ENCODE data around the gene FBXL3.
A peak's percentile ranks its signal among the peaks of the same experiment; 100 is the strongest.
"Not testable (repeated sequence)": the region's sequence is repeated elsewhere in the genome, so short reads cannot be mapped to it uniquely, and the experiment has no call there.

The FBXL3 gene

DNA sequence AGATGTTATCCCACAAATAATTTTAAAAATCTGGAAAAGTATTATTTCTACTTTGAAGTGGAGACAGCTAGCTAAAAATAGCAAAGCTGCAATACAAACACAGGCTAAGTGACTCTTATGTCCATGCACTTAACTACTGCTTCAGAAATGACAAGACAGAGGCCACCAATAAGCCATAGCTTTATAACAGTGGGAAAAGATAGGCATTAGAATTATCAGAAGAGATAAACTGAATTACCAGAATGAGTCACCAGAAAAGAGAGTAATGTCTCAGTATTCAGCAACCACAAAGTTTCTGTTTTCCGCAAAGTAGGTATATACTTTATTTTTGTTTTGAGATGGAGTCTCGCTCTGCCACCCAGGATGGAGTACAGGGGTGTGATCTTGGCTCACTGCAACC is 17.9 kb downstream of the FBXL3 start:
- no peak overlapping the region for H3K4me3 ChIP-seq (ENCODE audit: low read depth, low read length)
- POLR2A ChIA-PET: no interaction called here
- no peak for DNase-seq (ENCODE audit: low read depth, low spot score)
- TF ChIP-seq, protein P1, sequence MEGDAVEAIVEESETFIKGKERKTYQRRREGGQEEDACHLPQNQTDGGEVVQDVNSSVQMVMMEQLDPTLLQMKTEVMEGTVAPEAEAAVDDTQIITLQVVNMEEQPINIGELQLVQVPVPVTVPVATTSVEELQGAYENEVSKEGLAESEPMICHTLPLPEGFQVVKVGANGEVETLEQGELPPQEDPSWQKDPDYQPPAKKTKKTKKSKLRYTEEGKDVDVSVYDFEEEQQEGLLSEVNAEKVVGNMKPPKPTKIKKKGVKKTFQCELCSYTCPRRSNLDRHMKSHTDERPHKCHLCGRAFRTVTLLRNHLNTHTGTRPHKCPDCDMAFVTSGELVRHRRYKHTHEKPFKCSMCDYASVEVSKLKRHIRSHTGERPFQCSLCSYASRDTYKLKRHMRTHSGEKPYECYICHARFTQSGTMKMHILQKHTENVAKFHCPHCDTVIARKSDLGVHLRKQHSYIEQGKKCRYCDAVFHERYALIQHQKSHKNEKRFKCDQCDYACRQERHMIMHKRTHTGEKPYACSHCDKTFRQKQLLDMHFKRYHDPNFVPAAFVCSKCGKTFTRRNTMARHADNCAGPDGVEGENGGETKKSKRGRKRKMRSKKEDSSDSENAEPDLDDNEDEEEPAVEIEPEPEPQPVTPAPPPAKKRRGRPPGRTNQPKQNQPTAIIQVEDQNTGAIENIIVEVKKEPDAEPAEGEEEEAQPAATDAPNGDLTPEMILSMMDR (IDR thresholded peaks at IDR 0.05; ENCODE audit: insufficient read depth, low read length, missing control alignments): no peak
- CTCF ChIA-PET: no interaction called here

DNA sequence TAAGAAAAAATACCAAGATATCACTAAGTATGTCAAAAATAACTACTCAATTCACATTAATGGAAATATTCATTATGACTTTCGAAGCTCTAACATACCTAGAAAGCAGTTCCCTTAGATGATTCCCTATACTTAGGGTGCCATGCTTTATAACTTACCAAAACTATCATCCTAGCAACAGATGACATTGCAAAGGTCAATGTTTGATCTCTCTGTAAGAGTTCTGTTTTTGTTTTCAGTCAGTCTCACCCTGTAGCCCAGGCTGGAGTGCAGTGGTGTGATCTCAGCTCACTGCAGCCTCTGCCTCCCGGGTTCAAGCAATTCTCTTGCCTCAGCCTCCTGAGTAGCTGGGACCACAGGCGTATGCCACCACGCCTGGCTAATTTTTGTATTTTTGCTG is 18.6 kb downstream of the FBXL3 start:
- H3K4me3 ChIP-seq (ENCODE audit: low read depth, low read length); DNase-seq (ENCODE audit: low read depth, low spot score); CTCF ChIA-PET: not testable (repeated sequence)
- POLR2A ChIA-PET: interaction anchor here (0.7 kb wide), 1 partner anchor 24 kb away, joined by 3 read pairs; no protein-coding TSS in a partner anchor

DNA sequence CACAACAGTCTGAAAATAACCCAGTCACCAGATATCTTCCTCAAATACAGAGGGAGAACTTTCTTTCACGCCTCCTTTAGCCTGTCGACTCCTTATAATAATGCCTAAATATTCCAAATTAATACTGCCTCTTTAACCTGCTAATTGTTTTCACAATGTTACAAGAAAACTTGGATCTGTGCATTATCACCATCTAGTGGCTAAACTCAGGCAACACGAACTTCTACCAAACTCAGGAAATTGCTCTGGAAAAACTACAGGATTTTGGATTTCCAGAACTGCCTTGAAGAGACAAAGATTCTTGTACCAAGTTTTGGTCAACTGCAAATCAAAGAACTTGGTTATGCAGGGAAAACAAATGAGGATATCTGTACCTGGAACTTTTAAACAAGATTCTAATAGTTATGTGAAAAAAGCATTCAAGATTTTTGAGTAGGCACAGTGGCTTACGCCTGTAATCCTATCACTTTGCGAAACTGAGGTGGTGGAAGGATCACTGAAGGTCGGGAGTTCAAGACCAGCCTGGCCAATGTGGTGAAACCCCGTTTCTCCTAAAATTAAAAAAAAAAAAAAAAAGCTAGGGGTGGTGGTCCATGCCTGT is 24.3 kb downstream of the FBXL3 start:
- TF ChIP-seq, protein P1 (IDR thresholded peaks at IDR 0.05; ENCODE audit: insufficient read depth, low read length, missing control alignments): peak; percentile 56
- ChIA-PET CTCF (interaction anchor here (1.0 to 7.0 kb wide), 10 partner anchors 8 to 105 kb away, joined by 3 to 88 read pairs (median 4); partner anchors contain the start of gene CLN5), POLR2A (no interaction called here)
- no peak overlapping the region for H3K4me3 ChIP-seq (ENCODE audit: low read depth, low read length)
- DNase-seq (ENCODE audit: low read depth, low spot score): no peak

DNA sequence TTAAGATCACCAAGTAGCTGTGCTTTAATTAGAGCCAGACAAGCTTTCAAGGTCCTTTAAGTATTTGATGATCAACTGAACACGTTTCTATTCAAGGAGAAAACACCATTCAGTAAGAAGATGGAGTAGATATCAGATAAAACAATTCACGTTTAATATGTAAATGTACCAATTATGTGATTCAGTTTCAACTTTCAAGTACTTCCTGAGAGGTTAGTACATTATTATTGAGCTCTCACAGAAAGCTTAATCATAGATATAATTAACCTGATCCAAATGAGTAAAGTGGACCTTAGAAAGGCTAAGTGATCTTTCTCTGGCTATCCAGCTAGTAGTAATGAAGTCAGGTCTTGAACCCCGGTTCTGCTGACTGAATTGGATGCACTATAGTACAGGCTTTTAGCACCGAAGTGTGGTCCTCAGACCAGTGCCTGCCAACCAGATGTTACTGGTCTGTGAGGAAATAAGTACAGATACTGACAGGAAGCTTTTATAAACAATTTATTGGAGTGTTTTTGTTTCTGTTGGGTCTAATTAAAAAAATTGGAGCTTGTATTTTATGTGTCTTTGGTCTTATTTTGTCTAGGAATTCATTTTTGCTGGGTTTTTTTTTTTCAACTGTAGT is 24.9 kb downstream of the FBXL3 start:
- TF ChIP-seq, protein P1 (IDR thresholded peaks at IDR 0.05; ENCODE audit: insufficient read depth, low read length, missing control alignments): no peak
- H3K4me3 ChIP-seq (ENCODE audit: low read depth, low read length): no peak overlapping the region
- ChIA-PET POLR2A (no interaction called here), CTCF (interaction anchor here (0.7 to 7.0 kb wide), 11 partner anchors 8 to 1126 kb away, joined by 3 to 88 read pairs (median 3); partner anchors contain the start of gene CLN5)
- no peak for DNase-seq (ENCODE audit: low read depth, low spot score)

DNA sequence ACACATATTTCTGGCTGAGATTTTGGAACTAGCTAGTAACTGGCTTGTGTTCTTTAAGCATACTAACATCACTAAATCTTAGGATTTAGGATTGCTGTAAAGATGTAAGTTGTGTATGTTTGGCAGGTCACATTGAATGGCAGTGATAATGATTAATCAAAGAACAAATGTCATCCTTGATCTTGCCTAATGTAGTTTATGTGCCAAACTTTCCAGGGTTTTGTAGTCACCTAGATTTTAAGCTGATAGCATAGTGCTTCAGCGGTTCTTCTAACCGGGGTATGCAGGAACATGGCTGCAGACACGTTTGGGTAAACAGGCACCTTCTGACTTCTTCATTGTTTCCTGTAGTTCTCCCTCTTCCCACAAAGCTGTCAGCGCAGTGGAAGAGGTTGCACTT is 25.4 kb downstream of the FBXL3 start:
- DNase-seq (ENCODE audit: low read depth, low spot score): no peak
- ChIA-PET CTCF (interaction anchor here (0.7 to 7.0 kb wide), 12 partner anchors 8 to 1126 kb away, joined by 3 to 88 read pairs (median 4); partner anchors contain the start of gene CLN5), POLR2A (no interaction called here)
- TF ChIP-seq, protein P1 (IDR thresholded peaks at IDR 0.05; ENCODE audit: insufficient read depth, low read length, missing control alignments): no peak
- no peak overlapping the region for H3K4me3 ChIP-seq (ENCODE audit: low read depth, low read length)

DNA sequence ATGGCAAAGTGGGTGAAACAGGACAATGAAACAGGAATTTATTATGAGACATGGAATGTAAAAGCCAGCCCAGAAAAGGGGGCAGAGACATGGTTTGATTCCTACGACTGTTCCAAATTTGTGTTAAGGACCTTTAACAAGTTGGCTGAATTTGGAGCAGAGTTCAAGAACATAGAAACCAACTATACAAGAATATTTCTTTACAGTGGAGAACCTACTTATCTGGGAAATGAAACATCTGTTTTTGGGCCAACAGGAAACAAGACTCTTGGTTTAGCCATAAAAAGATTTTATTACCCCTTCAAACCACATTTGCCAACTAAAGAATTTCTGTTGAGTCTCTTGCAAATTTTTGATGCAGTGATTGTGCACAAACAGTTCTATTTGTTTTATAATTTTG is 26.5 kb downstream of the FBXL3 start:
- TF ChIP-seq, protein P1 (IDR thresholded peaks at IDR 0.05; ENCODE audit: insufficient read depth, low read length, missing control alignments): no peak
- ChIA-PET CTCF (interaction anchor here (0.6 to 7.0 kb wide), 7 partner anchors 7 to 63 kb away, joined by 3 to 88 read pairs (median 11); partner anchors contain the start of gene CLN5), POLR2A (interaction anchor here (0.6 kb wide), 1 partner anchor 9 kb away, joined by 3 read pairs; no protein-coding TSS in a partner anchor)
- H3K4me3 ChIP-seq (ENCODE audit: low read depth, low read length): no peak overlapping the region
- no peak for DNase-seq (ENCODE audit: low read depth, low spot score)
